ENCODE data around the gene RNF39.

The RNF39 gene

DNA sequence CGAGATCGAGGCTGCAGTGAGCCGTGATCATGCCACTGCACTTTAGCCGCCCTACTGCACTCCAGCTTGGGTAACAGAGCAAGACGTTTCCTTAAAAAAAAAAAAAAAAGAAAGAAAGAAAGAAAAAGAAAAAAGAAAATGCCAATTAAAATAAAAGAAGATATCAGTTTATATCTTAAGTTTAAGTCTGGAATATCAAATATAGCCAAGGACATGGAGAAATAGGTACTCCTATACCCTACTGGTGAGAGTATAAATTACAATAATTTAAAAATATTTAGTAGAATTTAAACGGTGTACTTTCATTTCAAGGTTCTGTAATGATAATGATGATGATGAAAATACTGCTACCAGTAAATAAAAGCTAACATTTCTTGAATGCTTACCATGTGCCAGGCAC is 41.2 kb upstream of the RNF39 start:
- peaks cover 35% of the 10 kb centered on the region for H3K4me1 ChIP-seq (ENCODE audit: low read length)
- H3K79me2 ChIP-seq (ENCODE audit: low read length): no peaks in the 10 kb centered on the region
- TF ChIP-seq CTCF (IDR thresholded peaks at IDR 0.05; ENCODE audit: low read depth, low read length) (no peak), EZH2phosphoT487 (IDR thresholded peaks at IDR 0.05; ENCODE audit: low read depth) (no peak)
- H4K20me1 ChIP-seq (ENCODE audit: insufficient read depth, low read length): no peaks in the 10 kb centered on the region
- H2AFZ ChIP-seq (ENCODE audit: low read depth, low read length): no peak overlapping the region
- H3K9me3 ChIP-seq (ENCODE audit: insufficient read depth, low read length): no peaks in the 10 kb centered on the region
- no peaks in the 10 kb centered on the region for H3K27me3 ChIP-seq (ENCODE audit: low read depth, low read length)
- H3K36me3 ChIP-seq (replicated peaks; ENCODE audit: low read depth, low read length): no peaks in the 10 kb centered on the region
- H3K4me3 ChIP-seq (ENCODE audit: low read length): no peak overlapping the region
- H3K9ac ChIP-seq (ENCODE audit: low read length): no peak overlapping the region
- no peak overlapping the region for H3K27ac ChIP-seq (ENCODE audit: low read length)
- no peak overlapping the region for H3K4me2 ChIP-seq (ENCODE audit: low read length)

GRCh38 chr6:30113841-30114240 is 38.3 kb upstream of the RNF39 start:
- Histone ChIP-seq H2AFZ (ENCODE audit: low read depth, low read length) (no peak overlapping the region), H3K4me1 (ENCODE audit: low read length) (peaks cover 49% of the 10 kb centered on the region), H3K9me3 (ENCODE audit: insufficient read depth, low read length) (no peaks in the 10 kb centered on the region), H3K4me3 (ENCODE audit: low read length) (peak overlapping the region; percentile 60), H3K36me3 (replicated peaks; ENCODE audit: low read depth, low read length) (no peaks in the 10 kb centered on the region), H3K9ac (ENCODE audit: low read length) (peak overlapping the region; percentile 30; the same call in 1 of the 2 replicates), H3K4me2 (ENCODE audit: low read length) (peak overlapping the region; percentile 66), H3K27me3 (ENCODE audit: low read depth, low read length) (no peaks in the 10 kb centered on the region), H3K27ac (ENCODE audit: low read length) (peak overlapping the region; percentile 74), H3K79me2 (ENCODE audit: low read length) (no peaks in the 10 kb centered on the region), H4K20me1 (ENCODE audit: insufficient read depth, low read length) (no peaks in the 10 kb centered on the region)
- no peak for TF ChIP-seq CTCF (IDR thresholded peaks at IDR 0.05; ENCODE audit: low read depth, low read length)
- TF ChIP-seq EZH2phosphoT487 (IDR thresholded peaks at IDR 0.05; ENCODE audit: low read depth): no peak

DNA sequence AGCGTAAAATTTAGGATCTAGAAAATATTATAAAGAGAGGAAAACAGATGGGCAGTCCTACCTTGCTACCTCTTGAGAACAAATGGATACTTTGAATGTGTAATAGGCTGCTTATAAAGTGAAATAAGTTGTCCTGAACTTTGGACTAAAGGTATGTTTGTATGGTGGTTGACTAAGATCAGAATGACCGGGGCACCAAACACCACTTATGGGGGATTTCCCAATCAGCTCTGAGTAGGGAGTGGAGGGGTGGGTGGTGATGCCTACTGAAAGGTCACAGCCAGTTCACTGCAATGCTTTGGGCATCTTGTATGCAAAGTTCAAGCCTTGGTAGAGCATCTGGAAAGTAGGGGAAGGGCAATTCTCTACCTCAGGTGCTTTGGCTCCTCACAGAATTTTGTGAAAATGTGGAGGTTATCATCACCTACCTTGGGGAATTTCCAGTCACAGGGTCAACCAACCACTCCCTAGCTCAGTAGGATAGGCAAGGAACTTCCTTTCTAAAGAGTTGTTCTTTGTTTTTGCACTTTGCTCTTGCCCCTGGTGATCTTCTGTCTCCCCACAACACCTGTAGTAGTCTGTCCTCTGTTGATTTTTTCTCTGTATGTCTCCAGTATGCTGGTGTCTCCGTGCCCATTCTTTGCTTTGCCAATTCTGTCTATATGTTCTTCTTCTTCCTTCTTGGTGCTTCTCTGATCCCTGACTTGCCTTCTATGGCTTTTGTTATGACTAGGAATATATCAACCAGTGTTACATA is 37.6 kb upstream of the RNF39 start, which contains the start of gene TRIM31:
Gene TRIM31, minus strand, starts transcription at position 88 of the 757 bp plus-strand sequence. CDS start 285 bp downstream, outside the sequence.
- H3K4me1 ChIP-seq (ENCODE audit: low read length): peaks cover 54% of the 10 kb centered on the region

More for the DNA sequence above, 37.6 kb upstream of the RNF39 start, which contains the start of gene TRIM31:
- Histone ChIP-seq H3K9me3 (ENCODE audit: insufficient read depth, low read length) (no peaks in the 10 kb centered on the region), H3K27ac (ENCODE audit: low read length) (peak within 1 kb of the TSS; percentile 74), H3K79me2 (ENCODE audit: low read length) (no peaks in the 10 kb centered on the region), H3K4me2 (ENCODE audit: low read length) (peak within 1 kb of the TSS; percentile 66), H3K9ac (ENCODE audit: low read length) (peak within 1 kb of the TSS; percentile 30; the same call in 1 of the 2 replicates), H3K27me3 (ENCODE audit: low read depth, low read length) (no peaks in the 10 kb centered on the region), H2AFZ (ENCODE audit: low read depth, low read length) (no peak within 1 kb of the TSS), H3K4me3 (ENCODE audit: low read length) (peak within 1 kb of the TSS; percentile 60), H3K36me3 (replicated peaks; ENCODE audit: low read depth, low read length) (no peaks in the 10 kb centered on the region), H4K20me1 (ENCODE audit: insufficient read depth, low read length) (no peaks in the 10 kb centered on the region)
- TF ChIP-seq EZH2phosphoT487 (IDR thresholded peaks at IDR 0.05; ENCODE audit: low read depth): no peak
- TF ChIP-seq CTCF (IDR thresholded peaks at IDR 0.05; ENCODE audit: low read depth, low read length): no peak

All from OCI-LY3 (cell line).